Psoas muscle (tissue), 8 donors: ENCODE measurements around the gene PLCD4. TPM values are rescaled to one million over a fixed set of nuclear protein-coding genes. Genes with fewer than 3 reads are reported as not detected.
A peak's percentile ranks its signal among the peaks of the same experiment; 100 is the strongest.

Source experiments
- ATAC-seq, 4 donors: fragments of 200-7000 bp; cut with Tn5 transposase; one replicate each; pipeline ENCODE4 v1.9.1; 2020; ENCODE audit warnings: moderate library complexity in 3 of 4, mild to moderate bottlenecking in 2 of 4
- DNase-seq, 2 donors: peaks; one replicate each; pipeline ENCODE4 v3.0.0-alpha.2; 2020
- H3K27ac ChIP-seq: fragments of 200-600 bp; one replicate; pipeline ENCODE4 v1.8.0; 2022
- H3K27me3 ChIP-seq, 3 donors: fragments of 200-600 bp in 1 of 3; one replicate each; pipeline versions ENCODE4 v1.6.1 to v1.8.0; 2013 to 2022; ENCODE audit warnings: low read length in 2 of 3, mild to moderate bottlenecking in 2 of 3, moderate library complexity in 1 of 3; ENCODE audit not compliant: insufficient read depth in 3 of 3
- H3K36me3 ChIP-seq, 2 donors: fragments of 200-600 bp in 1 of 2; one replicate each; pipeline versions ENCODE4 v1.6.1 to v1.8.0; 2013 to 2022; ENCODE audit warnings: low read depth in 1 of 2, mild to moderate bottlenecking in 1 of 2, moderate library complexity in 1 of 2; ENCODE audit not compliant: insufficient read depth in 1 of 2
- H3K4me1 ChIP-seq: fragments of 200-600 bp; one replicate; pipeline ENCODE4 v1.8.0; 2022
- H3K4me3 ChIP-seq: fragments of 200-600 bp; one replicate; pipeline ENCODE4 v1.8.0; 2022; ENCODE audit warnings: mild to moderate bottlenecking
- H3K9me3 ChIP-seq: fragments of 200-600 bp; one replicate; pipeline ENCODE4 v1.8.0; 2022
- CTCF ChIP-seq: fragments of 200-600 bp; IDR thresholded peaks from one replicate; pipeline ENCODE4 v1.8.0; 2022; ENCODE audit warnings: antibody characterized with exemption
- WGBS, 3 donors: extraction: QIAGEN DNeasy Blood & Tissue Kit; methylation state at CpG; one replicate each; pipeline versions ENCODE4 v1.1.6 to v1.1.7; 2013; 5-methylcytosine and 5-hydroxymethylcytosine counted together
- intact Hi-C, 2 donors: fragments of 100-400 bp; cut with DNase I; formaldehyde crosslinking; loops; one replicate each; pipeline versions ENCODE4 v1.11.0 to v1.14.2; 2022
- polyA plus RNA-seq, 3 donors: library from polyadenylated mRNA; stranded (reverse); fragments of 200-250 nt; gene quantifications; one replicate each; pipeline ENCODE4 v1.2.3, GENCODE V29; 2013
- total RNA-seq, 4 donors: library from RNA; stranded (reverse); fragmentation: NEBNext Ultra II Directional in 2 of 4; extraction: Animal tissue kit (Norgen Biotek cat#: 25700) in 2 of 4; gene quantifications; one replicate each; pipeline versions ENCODE4 v1.2.1 to v1.2.4, GENCODE V29; 2021 to 2023
- donor health status: healthy with polysubstance abuse.
- donor health status: DM: no; HTN: no; CAD: no; lungs with moderate emphysema.
- donor health status: Bipolar disorder and iron deficiency.
- donor health status: healthy.
- donor health status: DM: yes; HTN: yes; CAD: no.
- donor health status: DM: no; HTN: no; CAD: no.
- donor health status: DM: no; HTN: no; CAD: no.
- donor health status: DM: yes; HTN: yes; CAD: no.

The PLCD4 gene
- total and polyA plus RNA-seq, 7 donors, result 1.4 to 85.2 (median 38.0) TPM

- Histone ChIP-seq H3K4me3 (no peak overlapping the region), H3K9me3 (no peaks in the 10 kb centered on the region), H3K27ac (peak overlapping the region; percentile 89), H3K4me1 (peaks cover 44% of the 10 kb centered on the region), H3K27me3 (no peaks in the 10 kb centered on the region), H3K36me3 (peaks cover 0 to 48% of the 10 kb centered on the region in 2 donors)
- DNase-seq, result no peak
- no peak for ATAC-seq
- 92 to 94% (median 93%) methylated on average over 3 of the region's 3 CpGs for WGBS, 3 donors
- intact Hi-C loops, result loop anchor here in 1 of 2 donors (1.0 to 5.0 kb wide), 2 partner anchors 8 to 79 kb away; partner anchors contain the start of genes BCS1L and ZNF142
- no peak for TF ChIP-seq CTCF
Measured at GRCh38 chr2:218578272-218578877, 29.3 kb upstream of the PLCD4 start.

GRCh38 chr2:218582076-218582475 is 25.6 kb upstream of the PLCD4 start:
- intact Hi-C loops, result no loop called here
- ATAC-seq, result no peak
- Histone ChIP-seq H3K27me3 (no peaks in the 10 kb centered on the region), H3K4me1 (peaks cover 27% of the 10 kb centered on the region), H3K27ac (no peak overlapping the region), H3K9me3 (no peaks in the 10 kb centered on the region), H3K4me3 (no peak overlapping the region), H3K36me3 (peaks cover 8 to 66% of the 10 kb centered on the region in 2 donors)
- 90 to 96% (median 96%) methylated on average over 7 of the region's 7 CpGs for WGBS, 3 donors
- no peak for TF ChIP-seq CTCF
- no peak for DNase-seq

- peaks cover 8 to 88% of the 10 kb centered on the region in 2 donors for H3K36me3 ChIP-seq
- no peaks in the 10 kb centered on the region for H3K27me3 ChIP-seq
- TF ChIP-seq CTCF, result no peak
- DNase-seq (no peak), ATAC-seq (no peak)
- H3K4me3 ChIP-seq, result no peak overlapping the region
- 95 to 97% (median 95%) methylated on average over 6 of the region's 6 CpGs for WGBS, 3 donors
- peaks cover 5% of the 10 kb centered on the region for H3K4me1 ChIP-seq
- intact Hi-C loops, result no loop called here
- no peaks in the 10 kb centered on the region for H3K9me3 ChIP-seq
- no peak overlapping the region for H3K27ac ChIP-seq
Measured at GRCh38 chr2:218583983-218584850, 23.5 kb upstream of the PLCD4 start.

GRCh38 chr2:218585541-218585940 is 22.2 kb upstream of the PLCD4 start:
- no peak overlapping the region for H3K27ac ChIP-seq
- ATAC-seq (no peak), DNase-seq (no peak)
- H3K27me3 ChIP-seq, result no peaks in the 10 kb centered on the region
- H3K4me3 ChIP-seq, result no peak overlapping the region
- WGBS, 3 donors, result 95 to 100% (median 100%) methylated on average over 1 of the region's 1 CpG
- peaks cover under 1% of the 10 kb centered on the region for H3K4me1 ChIP-seq
- H3K36me3 ChIP-seq, result peaks cover 8 to 98% of the 10 kb centered on the region in 2 donors
- intact Hi-C loops, result no loop called here
- no peak for TF ChIP-seq CTCF
- no peaks in the 10 kb centered on the region for H3K9me3 ChIP-seq
